ENCODE measurements around the gene B4GALT2.

Gene B4GALT2

DNA sequence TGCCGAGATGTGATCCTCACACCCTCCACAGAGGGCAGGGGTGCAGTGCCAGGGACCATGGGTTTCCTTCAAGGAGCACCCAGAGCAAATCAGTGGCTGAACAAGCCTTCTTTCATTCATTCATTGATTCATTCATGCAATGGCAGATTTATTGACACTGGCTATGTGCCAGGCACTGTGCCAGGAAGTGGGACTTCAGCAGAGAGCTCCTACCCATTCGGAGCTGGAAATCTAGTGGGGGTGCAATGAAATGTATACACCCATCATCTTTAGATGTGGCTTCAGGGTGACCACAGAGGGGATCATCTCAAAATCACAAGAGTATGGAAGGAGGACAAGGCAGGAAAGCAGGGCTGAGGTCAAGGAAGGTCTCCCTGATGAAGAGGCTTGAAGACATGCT is 33.4 kb downstream of the B4GALT2 start:
- no peak for DNase-seq

DNA sequence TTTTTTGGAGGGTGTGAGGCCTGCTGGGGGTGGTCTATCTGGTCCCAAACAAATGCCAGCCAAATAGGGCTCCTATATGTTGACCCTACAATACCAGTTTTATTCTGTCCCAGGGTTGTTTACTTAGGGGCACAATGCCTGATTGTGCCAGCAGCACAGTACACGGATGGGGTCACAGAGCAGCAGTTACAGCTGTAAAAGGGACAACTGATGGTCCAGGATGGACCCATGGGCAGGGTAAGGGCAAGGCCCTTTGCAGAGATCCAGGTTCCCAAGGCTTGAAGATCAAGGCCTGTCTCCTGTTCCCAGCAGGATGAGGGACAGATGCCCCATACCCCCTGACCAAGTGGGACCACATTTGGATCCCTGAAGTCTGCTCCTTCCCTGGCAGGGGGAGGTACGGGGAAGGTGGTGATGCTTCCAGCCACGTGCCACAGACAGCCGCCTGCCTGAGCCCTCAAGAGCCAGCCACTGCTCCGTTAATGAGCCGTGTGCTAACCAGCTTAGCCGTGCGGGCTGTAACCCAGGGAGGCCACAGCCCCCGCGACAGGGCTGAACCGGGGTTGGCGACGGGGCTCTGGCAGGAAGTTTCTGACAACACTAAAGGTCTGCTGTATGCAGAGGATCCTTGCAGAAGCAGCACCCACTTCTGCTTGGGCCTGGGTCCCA is 34.1 kb downstream of the B4GALT2 start:
- peak; percentile 38 for DNase-seq

DNA sequence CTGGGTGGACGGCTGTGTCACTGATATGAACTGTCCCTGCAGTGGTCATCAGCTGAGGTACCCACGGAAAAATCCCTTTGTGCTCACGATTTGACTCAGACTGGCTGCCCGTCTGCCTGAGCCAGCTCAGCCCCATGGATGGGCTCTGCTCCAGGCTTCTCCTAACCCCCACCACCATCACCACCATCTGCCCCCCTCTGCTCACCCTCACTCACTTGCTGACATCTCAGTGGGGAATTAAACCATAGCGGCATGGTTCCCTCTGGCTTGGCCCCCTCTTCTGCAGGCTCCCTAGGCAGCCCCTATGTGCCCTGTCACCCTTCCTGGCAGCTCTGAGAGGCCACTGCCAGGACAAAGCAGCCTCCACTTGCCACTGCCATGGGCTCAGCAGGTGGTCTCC is 34.9 kb downstream of the B4GALT2 start:
- no peak for DNase-seq

DNA sequence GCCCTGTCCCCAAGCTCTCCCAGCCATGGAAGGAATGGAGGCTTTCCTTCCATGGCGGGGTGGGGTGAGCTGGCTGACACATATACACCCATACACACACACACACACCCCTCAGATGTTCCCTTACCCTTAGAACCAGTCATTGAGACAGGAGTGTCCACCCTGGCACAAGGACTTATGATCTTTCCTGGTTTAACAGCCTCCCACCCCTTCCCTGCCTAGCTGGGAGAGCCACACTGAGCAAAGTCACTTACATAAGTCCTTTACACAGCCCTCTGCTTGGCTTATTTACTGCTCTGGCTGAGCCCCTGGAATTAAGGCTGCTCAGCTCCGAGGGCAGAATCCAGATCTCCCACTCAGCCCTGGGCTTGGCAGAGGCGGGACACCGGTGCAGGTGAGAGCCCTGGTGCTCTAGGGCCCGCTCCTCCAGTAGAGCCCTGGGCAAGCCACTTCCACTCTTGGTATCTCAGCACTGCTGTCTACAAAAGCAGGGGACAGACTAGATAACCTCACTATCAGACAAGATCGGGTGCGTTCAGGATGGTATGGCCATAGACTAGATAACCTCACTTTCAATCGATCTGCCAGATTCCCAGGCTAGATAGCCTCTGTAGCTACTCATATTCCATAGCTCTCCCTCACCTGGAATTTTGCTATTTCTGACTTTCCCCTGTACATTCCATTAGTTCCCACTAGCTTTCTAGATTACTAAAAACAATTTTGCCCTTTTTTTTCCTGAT is 35.5 kb downstream of the B4GALT2 start:
- DNase-seq = no peak

DNA sequence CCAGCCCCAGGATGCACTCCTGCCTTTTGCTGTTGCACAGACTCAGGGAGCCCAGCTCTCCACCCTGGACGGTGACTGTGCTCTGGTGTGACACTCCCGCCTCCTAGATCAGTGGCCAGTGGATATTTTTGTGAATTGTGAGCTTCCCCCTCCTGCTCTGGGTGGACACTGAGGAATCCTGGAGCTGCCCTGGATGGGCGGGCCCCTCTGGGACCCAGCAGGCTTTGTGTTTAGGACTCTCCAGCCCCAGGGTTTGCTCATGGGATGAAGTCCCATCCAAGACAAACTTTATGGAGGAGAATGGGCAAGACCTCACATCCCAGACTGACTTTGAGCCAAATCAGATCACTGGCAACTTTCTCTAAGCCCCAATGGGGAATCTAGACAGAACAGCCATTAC is 36.2 kb downstream of the B4GALT2 start:
- no peak for DNase-seq

DNA sequence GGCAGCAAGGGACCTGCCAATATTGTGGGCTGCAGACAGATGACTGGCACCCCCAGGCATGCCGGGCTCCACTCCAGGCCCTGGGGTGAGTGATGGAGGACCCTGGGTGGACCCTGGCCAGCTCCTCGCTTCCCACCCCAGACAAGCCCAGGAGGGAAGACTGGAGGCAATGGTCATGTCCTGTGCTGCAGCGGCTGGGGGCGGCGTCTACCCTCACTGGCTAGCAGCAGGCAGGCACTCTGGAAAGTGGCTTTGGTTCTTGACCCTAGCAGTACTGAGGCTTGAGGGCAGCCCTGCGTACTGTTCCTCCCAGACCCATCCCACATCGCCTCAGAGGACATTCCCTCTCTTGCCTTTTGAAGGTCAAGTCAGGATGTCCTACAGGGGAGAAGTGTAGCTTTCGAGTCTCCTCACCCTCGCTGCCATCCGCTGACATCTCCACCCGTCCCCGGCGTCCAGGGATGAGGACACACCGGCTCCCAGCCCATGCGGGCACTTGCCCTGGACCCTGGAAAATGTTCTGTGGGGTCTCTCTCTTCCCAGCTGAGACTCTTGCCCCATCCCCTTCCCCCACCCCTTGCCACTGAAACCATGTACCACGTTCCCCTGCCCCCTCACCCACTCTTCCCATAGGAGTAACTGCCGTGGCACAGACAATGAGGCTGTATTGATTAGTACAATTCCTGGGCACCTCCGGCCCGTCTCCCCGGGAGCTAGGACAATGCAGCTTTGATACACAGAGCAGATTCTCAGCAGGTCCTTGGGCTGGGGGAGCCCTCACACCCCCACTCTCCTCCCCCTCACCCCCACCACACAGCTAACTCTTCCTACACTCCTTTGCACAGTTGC is 37.3 kb downstream of the B4GALT2 start:
- DNase-seq = no peak

DNA sequence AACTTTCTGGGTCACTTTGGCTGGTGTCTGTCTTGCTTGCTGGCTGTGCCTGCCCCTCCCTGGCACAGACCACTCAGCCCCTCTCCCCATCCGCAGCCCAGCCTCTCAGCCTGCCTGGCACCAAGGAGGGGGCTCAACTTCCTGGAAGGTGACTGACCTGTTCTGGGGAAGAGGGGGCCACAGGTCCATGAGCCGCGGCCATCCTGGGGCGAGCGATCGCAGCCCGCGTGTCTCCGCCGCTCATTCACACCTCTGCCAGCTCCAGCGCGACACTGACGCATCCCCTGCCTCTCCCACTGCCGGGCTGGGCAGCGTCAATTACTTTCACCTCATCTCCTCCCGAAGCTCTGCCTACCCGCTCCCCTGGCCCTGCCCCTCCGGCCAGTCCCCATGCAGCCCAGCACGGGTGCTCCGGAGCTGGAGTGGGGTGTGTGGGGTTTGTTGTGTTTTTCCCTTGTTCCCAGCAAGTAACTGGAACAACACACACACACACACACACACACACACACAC is 37.9 kb downstream of the B4GALT2 start:
- DNase-seq = no peak

DNA sequence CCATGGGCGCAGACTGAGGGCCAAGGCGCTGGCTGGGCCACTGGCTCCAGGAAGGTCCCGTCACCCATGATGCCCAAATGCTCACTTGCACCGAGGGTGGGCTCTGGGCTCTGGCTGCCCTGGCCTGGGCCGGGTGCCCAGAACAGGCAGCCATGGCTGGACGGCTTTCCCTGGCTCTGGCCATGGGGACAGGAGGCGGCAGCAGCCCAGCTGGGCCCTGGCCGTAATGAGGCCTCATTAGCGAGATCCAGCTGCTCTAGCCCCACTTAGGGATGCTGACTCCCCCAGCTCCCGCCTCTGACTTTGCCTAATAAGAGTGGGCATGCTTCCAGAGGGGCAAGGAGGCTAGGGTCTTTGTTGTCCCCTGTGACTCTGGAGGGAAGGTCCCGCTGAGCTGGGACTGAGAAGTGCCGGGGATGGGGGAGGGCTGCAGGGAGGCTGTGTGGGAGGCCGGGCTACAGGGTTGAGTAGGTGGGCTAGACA is 40.5 kb downstream of the B4GALT2 start:
- DNase-seq = no peak

DNA sequence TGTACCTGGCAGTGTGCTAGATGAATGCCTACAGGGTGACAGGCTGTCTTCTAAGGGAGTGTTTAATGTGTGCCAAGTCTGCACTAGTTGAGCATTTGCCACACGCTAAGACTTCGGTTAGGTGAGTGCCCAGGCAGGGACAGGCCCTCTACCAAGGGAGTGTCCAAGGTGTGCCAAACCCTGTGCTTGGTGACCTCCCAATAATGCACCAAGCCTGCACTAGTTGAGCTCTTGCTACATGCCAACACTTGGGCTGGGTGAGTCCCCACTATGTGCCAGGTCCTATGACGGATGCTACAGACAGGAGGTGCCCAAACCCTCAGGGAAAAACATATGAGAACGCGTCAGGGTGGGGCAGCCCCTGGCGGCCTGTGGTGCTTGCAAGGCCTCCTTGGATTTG is 41.5 kb downstream of the B4GALT2 start:
- DNase-seq = no peak

DNA sequence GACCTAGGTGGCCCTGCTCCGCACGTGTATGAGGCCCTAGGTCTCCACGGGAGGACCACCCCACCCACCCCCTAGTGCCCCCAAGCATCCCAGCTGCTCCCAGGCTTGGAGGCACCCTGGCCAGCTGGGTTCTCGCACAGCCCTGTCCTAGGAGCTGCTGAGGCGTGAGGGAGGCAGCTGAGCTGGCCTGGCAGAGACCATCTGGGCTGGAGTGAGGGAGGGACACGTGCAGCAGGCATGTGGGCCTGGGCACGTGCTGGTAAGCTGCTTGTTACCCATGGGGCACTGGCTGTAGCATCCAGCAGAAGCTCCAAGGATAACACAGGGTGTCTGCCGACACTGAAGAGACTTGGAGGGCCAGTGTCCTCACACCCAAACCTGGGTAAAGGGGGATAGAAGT is 42.1 kb downstream of the B4GALT2 start:
- no peak for DNase-seq

DNA sequence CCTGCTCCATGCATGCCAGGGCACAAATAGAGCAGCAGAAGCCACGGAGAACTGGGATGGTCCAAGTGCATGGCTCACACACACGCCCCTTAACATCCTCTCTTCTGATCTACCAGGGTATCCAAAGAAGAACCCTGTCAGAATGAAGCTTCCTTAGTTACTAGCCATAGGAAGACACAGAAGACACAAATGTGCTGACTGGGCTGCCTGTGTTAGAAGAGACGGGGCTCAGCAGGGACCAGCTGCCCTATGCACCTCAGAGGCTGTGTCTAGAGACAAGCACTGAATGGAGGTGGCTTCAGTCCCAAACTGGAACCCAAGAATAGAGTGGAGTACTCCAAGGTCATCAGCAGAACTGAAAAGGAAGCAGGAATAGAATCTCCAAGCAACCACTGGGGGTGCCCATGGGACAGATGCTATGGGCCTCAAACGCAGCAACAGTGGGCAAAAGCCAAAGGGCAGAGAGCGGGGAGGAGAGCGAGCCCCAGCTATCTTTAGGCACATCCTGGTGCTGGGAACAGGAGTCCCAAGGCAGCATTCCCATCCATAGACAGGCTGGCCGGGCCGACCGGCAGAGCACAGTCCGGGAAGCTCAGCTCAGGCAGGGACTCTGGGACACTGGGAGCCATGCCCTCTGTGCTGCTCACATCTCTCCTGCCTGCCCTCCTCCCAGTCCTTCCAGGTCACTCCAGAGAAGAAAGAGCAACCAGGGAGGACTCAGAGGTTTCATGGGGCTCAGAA is 42.7 kb downstream of the B4GALT2 start:
- DNase-seq = no peak

DNA sequence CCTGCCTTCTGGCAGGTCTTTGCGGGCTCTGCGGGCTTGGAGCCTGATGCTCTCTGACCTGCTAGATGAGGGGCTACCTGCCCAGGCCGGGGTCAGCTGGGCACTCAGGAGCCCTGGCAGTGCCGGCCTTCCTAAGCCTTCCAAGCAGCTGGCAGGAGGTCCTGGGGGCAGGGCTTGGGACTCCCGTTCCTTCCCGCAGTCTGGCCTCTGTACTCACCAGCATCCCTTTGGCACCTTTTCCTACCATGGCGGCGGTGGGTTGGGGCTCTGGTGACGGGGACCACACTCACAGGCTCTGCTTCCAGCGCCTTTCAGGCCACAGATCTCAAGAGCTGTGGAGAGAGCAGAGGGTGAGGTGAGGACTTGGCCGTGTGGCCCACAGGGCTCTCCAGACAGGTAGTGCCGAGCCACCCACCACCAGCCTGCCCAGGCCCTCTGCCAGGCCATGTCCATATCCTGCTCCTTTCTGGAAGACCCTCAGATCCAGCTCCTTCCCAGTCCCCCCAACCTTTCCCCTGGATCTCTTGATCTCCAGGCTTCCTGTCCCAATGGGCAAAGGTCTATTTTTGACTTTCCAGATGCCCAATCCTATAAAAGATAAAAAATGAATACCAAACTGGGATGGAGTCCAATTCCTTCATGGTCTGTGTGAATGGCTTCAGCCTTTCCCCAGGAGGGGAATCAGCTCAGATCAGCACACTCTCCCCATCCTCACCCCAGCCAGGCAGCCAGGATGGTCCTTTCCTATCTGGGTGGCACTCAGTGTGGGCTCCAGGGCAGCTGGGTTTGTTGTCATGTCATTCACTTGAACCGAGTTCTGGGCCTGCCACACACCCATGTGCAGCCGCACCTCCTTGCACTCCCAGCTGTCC is 45.3 kb downstream of the B4GALT2 start:
- DNase-seq = no peak

DNA sequence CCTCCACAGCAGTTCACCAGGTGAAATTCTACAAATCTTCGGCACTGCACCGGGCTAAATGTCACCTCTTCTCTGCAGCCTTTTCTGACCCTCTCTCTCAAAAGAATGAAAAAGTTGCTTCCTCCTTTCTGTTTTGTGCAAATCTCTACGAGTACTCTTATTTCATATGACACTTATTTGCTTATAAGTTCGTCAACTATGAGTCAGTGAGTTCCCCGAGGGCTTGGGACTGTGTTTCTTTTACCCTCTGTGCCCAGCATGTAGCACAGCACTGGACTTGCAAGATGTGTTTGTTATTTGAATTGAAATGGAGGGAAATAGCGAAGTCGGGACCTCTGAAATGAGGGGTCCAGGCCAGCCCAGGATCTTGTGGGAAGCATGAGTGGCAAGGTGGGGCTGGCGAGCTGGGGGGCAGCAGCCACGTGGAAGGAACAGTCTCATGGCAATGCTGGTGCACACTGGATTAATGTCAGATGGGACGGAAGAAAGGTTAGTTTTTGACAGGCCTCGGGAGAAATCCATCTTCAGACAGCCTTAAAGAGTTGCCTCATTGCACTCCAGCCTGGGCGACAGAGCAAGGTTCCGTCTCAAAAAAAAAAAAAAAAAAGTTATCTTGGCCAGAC is 46.0 kb downstream of the B4GALT2 start:
- DNase-seq = no peak

DNA sequence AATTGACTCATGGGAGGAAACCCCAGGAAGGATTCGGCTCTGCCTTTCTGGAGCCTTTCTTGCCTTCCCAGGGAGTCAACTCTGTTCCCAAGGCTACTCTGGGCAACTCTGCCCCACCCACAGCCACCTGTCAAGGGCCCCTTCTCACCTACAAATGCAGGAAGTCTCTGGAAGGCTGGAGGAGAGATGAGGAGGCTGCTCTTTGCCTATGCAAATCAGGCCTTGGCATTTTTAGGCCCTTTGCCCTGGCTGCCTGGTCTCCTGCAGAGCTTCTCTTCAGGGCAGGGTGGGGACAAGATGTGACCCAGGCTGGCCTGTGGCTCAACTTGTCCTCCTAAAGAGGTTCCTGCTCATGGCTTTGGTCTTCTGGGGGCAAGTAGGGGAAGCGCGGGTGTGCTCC is 46.8 kb downstream of the B4GALT2 start:
- DNase-seq = no peak

DNA sequence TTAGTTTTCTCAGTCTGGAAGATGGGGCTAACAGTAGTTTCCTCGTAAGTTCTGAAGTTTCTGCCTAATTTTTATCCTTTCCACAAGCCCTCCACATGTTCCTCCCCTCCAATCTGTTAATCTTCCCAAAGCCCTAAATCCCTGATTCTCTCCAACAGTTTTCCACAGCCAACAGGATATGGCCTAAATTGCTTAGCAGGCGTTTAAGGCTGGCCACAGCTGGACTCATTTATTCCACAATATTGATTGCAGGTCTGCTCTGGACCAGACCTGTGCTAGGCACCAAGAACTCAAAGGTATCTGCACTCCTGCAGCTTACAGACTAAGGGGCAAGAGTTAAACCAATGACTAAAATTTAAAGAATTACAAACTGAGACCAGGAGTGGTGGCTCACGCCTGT is 48.3 kb downstream of the B4GALT2 start:
- no peak for DNase-seq

DNA sequence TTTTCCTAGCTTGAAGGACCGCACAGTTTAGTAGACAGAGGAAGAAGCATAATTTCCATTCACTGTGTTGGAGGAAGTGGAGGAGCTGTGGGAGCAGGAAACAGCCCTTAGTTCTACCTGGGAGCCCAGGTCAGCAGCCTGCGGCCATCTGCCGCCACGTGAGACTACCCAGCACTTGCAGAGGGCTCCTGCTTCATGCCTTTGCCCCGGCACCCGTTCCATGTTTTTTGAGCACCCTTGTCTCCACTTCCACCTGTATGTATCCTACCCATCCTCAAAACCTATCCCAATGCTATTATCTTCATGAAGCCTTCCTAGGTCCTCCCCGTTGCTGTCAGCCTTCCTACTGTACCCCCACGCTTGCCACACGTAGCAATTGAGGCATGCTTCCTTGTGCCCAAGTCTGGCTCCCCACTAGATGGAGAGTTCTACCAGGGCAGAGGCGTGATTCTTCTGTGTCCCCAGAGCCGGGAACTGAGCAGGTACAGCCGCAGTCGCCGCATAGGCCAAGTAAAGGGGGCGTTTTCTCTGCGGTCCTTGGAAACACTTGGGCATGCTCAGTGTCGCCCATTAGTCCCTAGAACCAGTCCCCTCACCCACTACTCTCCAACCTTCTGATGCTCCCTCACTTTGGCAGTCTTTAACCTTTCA is 50.4 kb downstream of the B4GALT2 start:
- no peak for DNase-seq

DNA sequence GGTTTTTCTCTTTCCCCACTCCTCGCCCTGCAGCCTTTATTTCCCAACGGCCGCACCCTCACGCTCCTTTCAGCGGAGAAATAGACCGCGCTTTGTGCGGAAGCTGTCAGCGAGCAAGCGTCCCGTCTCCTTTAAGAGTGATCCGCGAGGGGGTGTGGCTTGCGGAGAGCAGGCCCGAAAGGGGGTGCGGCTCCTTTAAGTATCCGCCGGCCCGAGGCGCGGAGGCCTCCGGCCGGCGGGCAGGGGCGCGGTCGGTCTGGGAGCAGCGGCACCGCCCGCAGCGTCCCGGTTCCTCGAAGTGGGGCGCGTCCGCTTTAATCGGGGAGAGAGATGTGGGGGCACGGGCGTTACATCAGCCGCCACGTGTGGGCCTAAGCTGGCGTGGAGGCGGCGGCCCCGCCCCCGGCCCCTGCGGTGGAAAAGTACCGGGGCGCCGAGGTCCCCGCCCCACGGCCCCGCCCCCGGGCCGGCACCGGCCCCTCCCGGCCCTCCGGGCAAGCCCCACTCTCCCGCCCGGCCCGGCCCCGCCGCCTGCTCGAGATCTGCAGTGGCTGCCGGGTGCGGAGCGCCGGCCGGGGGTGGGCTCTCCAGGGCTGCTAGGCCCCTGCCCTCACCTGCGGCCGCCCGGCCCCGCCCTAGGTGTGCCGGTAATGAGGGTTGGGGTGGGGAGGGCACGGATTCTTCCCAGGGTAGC is 51.0 kb downstream of the B4GALT2 start:
- peak; percentile 96 for DNase-seq

DNA sequence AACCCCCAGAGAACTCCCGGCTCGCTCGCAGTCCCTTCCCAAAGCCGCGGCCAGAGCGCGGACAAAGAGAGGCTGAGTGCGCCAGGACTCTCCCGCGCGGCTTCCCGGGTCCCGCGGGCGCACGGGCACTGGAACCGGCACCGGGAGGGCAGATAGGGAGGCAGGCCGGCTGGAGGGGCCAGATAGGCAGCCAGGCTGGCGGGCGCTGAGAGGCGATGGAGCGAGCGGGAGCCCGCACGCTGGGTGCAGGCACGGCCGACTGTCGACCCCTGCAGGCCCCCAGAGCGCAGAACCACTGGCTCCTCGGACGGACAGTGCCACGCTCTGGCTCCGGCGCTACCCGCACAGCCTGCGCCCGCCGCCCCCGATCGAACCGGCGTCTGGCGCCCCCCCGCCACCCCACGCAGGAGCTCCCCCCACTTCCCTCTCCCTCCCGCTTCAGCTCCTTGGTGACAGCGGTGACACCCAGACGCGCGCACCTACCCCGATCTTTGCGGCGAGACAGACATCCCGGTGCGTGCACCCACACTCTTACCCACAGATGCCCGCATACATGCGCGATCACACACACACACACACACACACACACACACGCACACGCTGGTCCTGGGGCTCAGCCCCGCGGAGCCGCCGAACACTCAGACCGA is 51.7 kb downstream of the B4GALT2 start:
- peak; percentile 77 for DNase-seq
